HepG2 (cell line): ENCODE results near the gene SH2D3C. TPM values are rescaled to one million over a fixed set of nuclear protein-coding genes. Genes with fewer than 3 reads are reported as not detected.

Experiments used
- ARHGAP35 ChIP-seq: sonication (generic); formaldehyde crosslinking; IDR thresholded peaks from 2 replicates; pipeline ENCODE4 v1.9.0; 2022; ENCODE audit warnings: mild to moderate bottlenecking, inconsistent platforms, moderate library complexity, missing genetic modification reagents, borderline replicate concordance
- DRAP1 ChIP-seq: IDR thresholded peaks from 2 replicates; pipeline ENCODE4 v1.6.1; 2016; ENCODE audit warnings: missing genetic modification reagents, missing compliant biosample characterization
- ESRRA ChIP-seq: sonication (generic); formaldehyde crosslinking; IDR thresholded peaks from 2 replicates; pipeline ENCODE4 v1.5.1; 2020; ENCODE audit warnings: mild to moderate bottlenecking, low read depth, missing genetic modification reagents
- FOXO4 ChIP-seq: sonication (generic); formaldehyde crosslinking; conservative IDR thresholded peaks from 2 replicates; pipeline ENCODE4 v1.8.1; 2023; ENCODE audit warnings: missing genetic modification reagents
- GATA4 ChIP-seq: sonication (generic); IDR thresholded peaks from 2 replicates; pipeline ENCODE4 v1.6.1; 2016; ENCODE audit warnings: antibody characterized with exemption, low read depth, borderline replicate concordance
- HDAC2 ChIP-seq: sonication (generic); formaldehyde crosslinking; IDR thresholded peaks from 2 replicates; pipeline ENCODE4 v1.4.0; 2020; ENCODE audit warnings: missing genetic modification reagents
- MED8 ChIP-seq: sonication (generic); formaldehyde crosslinking; IDR thresholded peaks from 2 replicates; pipeline ENCODE4 v1.8.1; 2023; ENCODE audit warnings: mild to moderate bottlenecking, missing genetic modification reagents; ENCODE audit not compliant: insufficient replicate concordance
- MZF1 ChIP-seq: sonication (generic); formaldehyde crosslinking; IDR thresholded peaks from 2 replicates; pipeline ENCODE4 v1.8.1; 2023; ENCODE audit warnings: mild to moderate bottlenecking, missing genetic modification reagents, borderline replicate concordance
- NCOA5 ChIP-seq: sonication (generic); formaldehyde crosslinking; IDR thresholded peaks from 2 replicates; pipeline ENCODE4 v1.4.0; 2020; ENCODE audit warnings: missing genetic modification reagents
- NFYC ChIP-seq: IDR thresholded peaks from 2 replicates; pipeline ENCODE4 v1.6.1; 2016; ENCODE audit warnings: missing genetic modification reagents, missing compliant biosample characterization
- RFX1 ChIP-seq: fragments of 450-650 bp; IDR thresholded peaks from 2 replicates; pipeline ENCODE4 v1.6.1; 2017
- SIX4 ChIP-seq: sonication (generic); formaldehyde crosslinking; IDR thresholded peaks from 2 replicates; pipeline ENCODE4 v1.4.0; 2020; ENCODE audit warnings: missing genetic modification reagents
- SP2 ChIP-seq: sonication (generic); formaldehyde crosslinking; IDR thresholded peaks from 2 replicates; pipeline ENCODE4 v1.5.1; 2020; ENCODE audit warnings: mild to moderate bottlenecking, missing genetic modification reagents
- TCF12 ChIP-seq, 2 experiments: fragments of 450-650 bp in 1 of 2; sonication (generic) in 1 of 2; formaldehyde crosslinking in 1 of 2; IDR thresholded peaks; 2 replicates each; pipeline versions ENCODE4 v1.6.1 to v1.8.0; 2017 to 2022; ENCODE audit warnings: antibody characterized with exemption in 1 of 2, mild to moderate bottlenecking in 1 of 2, missing genetic modification reagents in 1 of 2, moderate library complexity in 1 of 2
- TMF1 ChIP-seq: sonication (generic); formaldehyde crosslinking; IDR thresholded peaks from 2 replicates; pipeline ENCODE4 v1.8.1; 2022; ENCODE audit warnings: low read depth, missing genetic modification reagents
- YEATS2 ChIP-seq: sonication (generic); formaldehyde crosslinking; IDR thresholded peaks from 2 replicates; pipeline ENCODE4 v1.4.0; 2020; ENCODE audit warnings: missing genetic modification reagents, borderline replicate concordance
- ZFP62 ChIP-seq: sonication (generic); formaldehyde crosslinking; IDR thresholded peaks from 2 replicates; pipeline ENCODE4 v1.4.0; 2020; ENCODE audit warnings: missing genetic modification reagents
- ZNF101 ChIP-seq: sonication (generic); formaldehyde crosslinking; IDR thresholded peaks from 2 replicates; pipeline ENCODE4 v1.4.0; 2020; ENCODE audit warnings: mild to moderate bottlenecking, low read depth, missing genetic modification reagents, borderline replicate concordance
- ZNF232 ChIP-seq: sonication (generic); formaldehyde crosslinking; IDR thresholded peaks from 2 replicates; pipeline ENCODE4 v1.4.0; 2020; ENCODE audit warnings: missing genetic modification reagents, borderline replicate concordance
- ZNF253 ChIP-seq: sonication (generic); formaldehyde crosslinking; IDR thresholded peaks from 2 replicates; pipeline ENCODE4 v1.8.0; 2022; ENCODE audit warnings: mild to moderate bottlenecking, missing genetic modification reagents, borderline replicate concordance
- ZNF317 ChIP-seq: sonication (generic); formaldehyde crosslinking; IDR thresholded peaks from 2 replicates; pipeline ENCODE4 v1.5.0; 2020; ENCODE audit warnings: mild to moderate bottlenecking, missing genetic modification reagents
- ZNF335 ChIP-seq: sonication (generic); formaldehyde crosslinking; IDR thresholded peaks from 2 replicates; pipeline ENCODE4 v1.4.0; 2020; ENCODE audit warnings: missing genetic modification reagents
- ZNF496 ChIP-seq: sonication (generic); formaldehyde crosslinking; IDR thresholded peaks from 2 replicates; pipeline ENCODE4 v1.8.1; 2023; ENCODE audit warnings: mild to moderate bottlenecking, moderate library complexity, missing genetic modification reagents; ENCODE audit not compliant: insufficient replicate concordance
- ZNF552 ChIP-seq: sonication (generic); formaldehyde crosslinking; IDR thresholded peaks from 2 replicates; pipeline ENCODE4 v1.9.0; 2022; ENCODE audit warnings: missing genetic modification reagents, mild to moderate bottlenecking, borderline replicate concordance
- ZNF556 ChIP-seq: sonication (generic); formaldehyde crosslinking; IDR thresholded peaks from 2 replicates; pipeline ENCODE4 v1.4.0; 2020; ENCODE audit warnings: mild to moderate bottlenecking, missing genetic modification reagents, borderline replicate concordance
- ZNF576 ChIP-seq: sonication (generic); formaldehyde crosslinking; IDR thresholded peaks from 2 replicates; pipeline ENCODE4 v1.4.0; 2020; ENCODE audit warnings: mild to moderate bottlenecking, missing genetic modification reagents
- ZSCAN29 ChIP-seq: sonication (generic); formaldehyde crosslinking; conservative IDR thresholded peaks from 2 replicates; pipeline ENCODE4 v1.4.0; 2020; ENCODE audit warnings: mild to moderate bottlenecking, missing genetic modification reagents
- polyA plus RNA-seq, 8 experiments: library from polyadenylated mRNA; depleted of rRNA in 3 of 8; stranded (reverse) in 7 of 8; unstranded in 1 of 8; fragments of >200 nt; fragmentation: Illumina TruSeq in 4 of 8; extraction: Trizol in 4 of 8; gene quantifications; 2 replicates each; pipeline versions ENCODE4 v1.2.1 to v1.2.3, GENCODE V29; 2011 to 2016; ENCODE audit warnings: low read depth in 4 of 8, missing spikeins in 1 of 8, mixed read lengths in 1 of 8; ENCODE audit not compliant: insufficient read depth in 1 of 8
- total RNA-seq, 5 experiments: library from RNA; depleted of rRNA; stranded (reverse); fragments of >200 nt; fragmentation: Illumina TruSeq; extraction: Trizol; gene quantifications; 2 replicates each; pipeline ENCODE4 v1.2.3, GENCODE V29; 2016; ENCODE audit warnings: low read depth in 1 of 5
- TF ChIP-seq, protein P1 (sequence below): sonication (generic); formaldehyde crosslinking; IDR thresholded peaks from 2 replicates; pipeline ENCODE4 v1.5.0; 2020; ENCODE audit warnings: missing genetic modification reagents

The SH2D3C gene
- total and polyA plus RNA-seq, 2 of the 13 experiments (the other 11 are each of a cell fraction or from before 2014, with no cell fraction given) = not detected

DNA sequence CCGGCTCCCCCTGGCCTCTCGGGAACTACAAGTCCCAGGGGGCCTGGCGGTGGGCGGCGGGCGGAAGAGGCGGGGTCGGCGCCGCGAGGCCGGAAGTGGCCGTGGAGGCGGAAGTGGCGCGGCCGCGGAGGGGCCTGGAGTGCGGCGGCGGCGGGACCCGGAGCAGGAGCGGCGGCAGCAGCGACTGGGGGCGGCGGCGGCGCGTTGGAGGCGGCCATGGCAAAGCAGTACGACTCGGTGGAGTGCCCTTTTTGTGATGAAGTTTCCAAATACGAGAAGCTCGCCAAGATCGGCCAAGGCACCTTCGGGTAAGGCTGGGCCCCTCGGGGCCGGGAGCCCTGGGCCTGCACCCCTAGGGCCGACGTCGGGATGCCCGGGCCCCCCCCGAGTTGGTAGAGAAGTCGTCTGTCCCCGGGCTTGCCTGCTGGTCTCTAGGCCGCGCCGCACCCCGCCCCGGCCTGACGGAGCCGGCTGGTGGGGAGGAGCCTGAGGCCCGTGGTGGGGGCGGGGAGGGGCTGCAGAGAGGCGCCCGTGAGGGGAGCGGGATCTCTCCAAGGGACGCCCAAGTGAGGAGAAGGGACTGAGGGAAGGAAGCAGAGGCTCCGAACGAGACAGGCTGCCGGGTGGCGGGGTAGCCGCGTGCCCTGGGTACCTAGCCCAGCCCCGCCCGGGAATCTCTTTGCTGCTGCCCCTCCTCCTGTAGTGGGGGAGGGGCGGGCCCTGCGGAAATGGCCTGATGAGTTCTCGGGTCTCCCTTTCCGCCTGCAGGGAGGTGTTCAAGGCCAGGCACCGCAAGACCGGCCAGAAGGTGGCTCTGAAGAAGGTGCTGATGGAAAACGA lies 7.7 kb upstream of the SH2D3C start, which contains the start of gene CDK9 (continued):
- TF ChIP-seq TCF12 (IDR thresholded peaks at IDR 0.05) = no peak
- no peak for TF ChIP-seq TCF12 (CRISPR knock-in tag; IDR thresholded peaks at IDR 0.05)
- TF ChIP-seq SP2 (CRISPR knock-in tag) = peak; percentile 76
- TF ChIP-seq ZNF317 (CRISPR knock-in tag) = no peak
- no peak for TF ChIP-seq FOXO4
- TF ChIP-seq HDAC2 (CRISPR knock-in tag) = 0 out of 2 replicates have a peak, but pooled peaks have one; percentile 25
- TF ChIP-seq NFYC = no peak
- TF ChIP-seq ZNF576 (CRISPR knock-in tag) = no peak
- TF ChIP-seq RFX1 = no peak
- no peak for TF ChIP-seq SIX4 (CRISPR knock-in tag)
- TF ChIP-seq ZSCAN29 (CRISPR knock-in tag) = no peak
- no peak for TF ChIP-seq MZF1 (CRISPR knock-in tag)
- no peak for TF ChIP-seq MED8 (CRISPR knock-in tag)
- no peak; the same call in 1 of the 2 replicates for TF ChIP-seq ZNF335 (CRISPR knock-in tag)
- TF ChIP-seq ESRRA (CRISPR knock-in tag) = no peak
- TF ChIP-seq ZNF232 (CRISPR knock-in tag) = 0 out of 2 replicates have a peak, but pooled peaks have one; percentile 59
- TF ChIP-seq ZNF556 (CRISPR knock-in tag) = 0 out of 2 replicates have a peak, but pooled peaks have one; percentile 45
- no peak; the same call in 1 of the 2 replicates for TF ChIP-seq TMF1 (CRISPR knock-in tag)
- TF ChIP-seq ZNF101 = no peak
- no peak for TF ChIP-seq ZNF496
- TF ChIP-seq YEATS2 (CRISPR knock-in tag) = 0 out of 2 replicates have a peak, but pooled peaks have one; percentile 22
- TF ChIP-seq GATA4 = no peak
- no peak for TF ChIP-seq ARHGAP35
- TF ChIP-seq ZNF253 = no peak
- TF ChIP-seq ZFP62 = no peak
- no peak for TF ChIP-seq ZNF552 (CRISPR knock-in tag)
- no peak for TF ChIP-seq DRAP1
- TF ChIP-seq, protein P1, sequence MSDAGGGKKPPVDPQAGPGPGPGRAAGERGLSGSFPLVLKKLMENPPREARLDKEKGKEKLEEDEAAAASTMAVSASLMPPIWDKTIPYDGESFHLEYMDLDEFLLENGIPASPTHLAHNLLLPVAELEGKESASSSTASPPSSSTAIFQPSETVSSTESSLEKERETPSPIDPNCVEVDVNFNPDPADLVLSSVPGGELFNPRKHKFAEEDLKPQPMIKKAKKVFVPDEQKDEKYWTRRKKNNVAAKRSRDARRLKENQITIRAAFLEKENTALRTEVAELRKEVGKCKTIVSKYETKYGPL (CRISPR knock-in tag) = no peak
- no peak for TF ChIP-seq NCOA5 (CRISPR knock-in tag)
